Fibroblast of pulmonary artery (primary cell): ENCODE results near the gene MLST8.
A peak's percentile ranks its signal among the peaks of the same experiment; 100 is the strongest.
"Not testable (repeated sequence)": the region's sequence is repeated elsewhere in the genome, so short reads cannot be mapped to it uniquely, and the experiment has no call there.

Source experiments
- DNase-seq: peaks from one replicate; pipeline ENCODE4 v3.0.0-alpha.2; 2010; ENCODE audit warnings: low read depth
- H3K4me3 ChIP-seq: replicated peaks from 2 replicates; pipeline ENCODE4 v1.5.1; 2011; ENCODE audit warnings: low read depth, mild to moderate bottlenecking, control low read depth, low read length, moderate library complexity
- TF ChIP-seq, protein P1 (sequence below): IDR thresholded peaks from 2 replicates; pipeline ENCODE4 v1.5.1; 2011; ENCODE audit warnings: mild to moderate bottlenecking, control low read depth, low read length, inconsistent platforms; ENCODE audit errors: missing control alignments

The MLST8 gene

GRCh38 chr16:2199621-2200139, 5.6 kb upstream of the MLST8 start:
- TF ChIP-seq, protein P1, sequence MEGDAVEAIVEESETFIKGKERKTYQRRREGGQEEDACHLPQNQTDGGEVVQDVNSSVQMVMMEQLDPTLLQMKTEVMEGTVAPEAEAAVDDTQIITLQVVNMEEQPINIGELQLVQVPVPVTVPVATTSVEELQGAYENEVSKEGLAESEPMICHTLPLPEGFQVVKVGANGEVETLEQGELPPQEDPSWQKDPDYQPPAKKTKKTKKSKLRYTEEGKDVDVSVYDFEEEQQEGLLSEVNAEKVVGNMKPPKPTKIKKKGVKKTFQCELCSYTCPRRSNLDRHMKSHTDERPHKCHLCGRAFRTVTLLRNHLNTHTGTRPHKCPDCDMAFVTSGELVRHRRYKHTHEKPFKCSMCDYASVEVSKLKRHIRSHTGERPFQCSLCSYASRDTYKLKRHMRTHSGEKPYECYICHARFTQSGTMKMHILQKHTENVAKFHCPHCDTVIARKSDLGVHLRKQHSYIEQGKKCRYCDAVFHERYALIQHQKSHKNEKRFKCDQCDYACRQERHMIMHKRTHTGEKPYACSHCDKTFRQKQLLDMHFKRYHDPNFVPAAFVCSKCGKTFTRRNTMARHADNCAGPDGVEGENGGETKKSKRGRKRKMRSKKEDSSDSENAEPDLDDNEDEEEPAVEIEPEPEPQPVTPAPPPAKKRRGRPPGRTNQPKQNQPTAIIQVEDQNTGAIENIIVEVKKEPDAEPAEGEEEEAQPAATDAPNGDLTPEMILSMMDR: no peak
- DNase-seq: no peak
- H3K4me3 ChIP-seq: no peak overlapping the region

GRCh38 chr16:2200313-2200712, 4.9 kb upstream of the MLST8 start:
- TF ChIP-seq, protein P1: no peak
- no peak overlapping the region for H3K4me3 ChIP-seq

DNA sequence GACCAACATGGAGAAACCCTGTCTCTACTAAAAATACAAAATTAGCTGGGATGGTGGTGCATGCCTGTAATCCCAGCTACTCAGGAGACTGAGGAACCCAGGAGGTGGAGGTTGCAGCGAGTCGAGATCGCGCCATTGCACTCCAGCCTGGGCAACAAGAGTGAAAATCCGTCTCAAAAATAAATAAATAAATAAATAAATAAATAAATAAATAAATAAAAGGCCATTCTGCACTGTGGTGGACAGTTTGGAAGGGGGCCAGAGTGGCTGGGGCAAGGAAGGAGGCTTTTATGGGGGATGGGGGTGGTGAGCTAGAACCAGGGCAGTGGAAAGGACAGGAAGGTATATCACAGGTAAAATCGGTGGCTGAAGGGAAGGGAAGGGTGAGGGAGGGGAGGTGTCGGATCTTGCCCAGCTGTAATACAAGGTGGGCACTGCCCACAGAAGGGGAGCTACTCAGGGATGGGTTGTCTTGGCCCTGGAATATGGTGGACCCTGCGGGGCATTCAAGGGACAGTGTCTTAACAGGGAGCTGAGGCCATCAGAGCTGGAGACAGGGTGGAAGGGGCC, 2.0 kb upstream of the MLST8 start:
- H3K4me3 ChIP-seq, DNase-seq: not testable (repeated sequence)

More at GRCh38 chr16:2200313-2200712, 4.9 kb upstream of the MLST8 start:
- no peak for DNase-seq

- peak overlapping the region; percentile 88 for H3K4me3 ChIP-seq
- TF ChIP-seq, protein P1: no peak
- DNase-seq: no peak
These were observed 694 bp upstream of the MLST8 start for GRCh38 chr16:2204416-2205103.

DNA sequence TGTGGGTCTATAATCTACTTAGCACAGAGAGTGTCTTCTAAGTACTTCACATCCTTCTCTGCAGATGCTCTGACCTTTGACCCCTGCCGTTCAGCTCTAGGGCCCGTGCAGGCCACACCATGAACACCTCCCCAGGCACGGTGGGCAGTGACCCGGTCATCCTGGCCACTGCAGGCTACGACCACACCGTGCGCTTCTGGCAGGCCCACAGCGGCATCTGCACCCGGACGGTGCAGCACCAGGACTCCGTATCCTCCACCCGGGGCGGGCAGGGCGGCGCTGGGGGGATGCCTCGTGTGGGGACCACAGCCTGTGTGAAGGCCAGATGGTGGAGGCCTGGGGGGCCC, 686 bp downstream of the MLST8 start:
- DNase-seq: no peak
- TF ChIP-seq, protein P1: no peak
- peak overlapping the region; percentile 88 for H3K4me3 ChIP-seq

- TF ChIP-seq, protein P1: no peak
- DNase-seq: no peak
- H3K4me3 ChIP-seq: peak overlapping the region; percentile 88
These were observed 1.1 kb downstream of the MLST8 start for GRCh38 chr16:2206420-2206779.

- TF ChIP-seq, protein P1: no peak
- H3K4me3 ChIP-seq: no peak overlapping the region
- DNase-seq: no peak
These were observed 1.7 kb downstream of the MLST8 start for GRCh38 chr16:2206780-2207433.
